IPS-NIHi11 (cell line): ENCODE results near the gene KCNK5.
A peak's percentile ranks its signal among the peaks of the same experiment; 100 is the strongest.

Experiments
- DNase-seq: peaks from one replicate; pipeline ENCODE4 v3.0.0; 2012; ENCODE audit warnings: mixed read lengths, low spot score

KCNK5 gene

GRCh38 chr6:39197922-39198500, 31.3 kb downstream of the KCNK5 start:
- no peak for DNase-seq

DNA sequence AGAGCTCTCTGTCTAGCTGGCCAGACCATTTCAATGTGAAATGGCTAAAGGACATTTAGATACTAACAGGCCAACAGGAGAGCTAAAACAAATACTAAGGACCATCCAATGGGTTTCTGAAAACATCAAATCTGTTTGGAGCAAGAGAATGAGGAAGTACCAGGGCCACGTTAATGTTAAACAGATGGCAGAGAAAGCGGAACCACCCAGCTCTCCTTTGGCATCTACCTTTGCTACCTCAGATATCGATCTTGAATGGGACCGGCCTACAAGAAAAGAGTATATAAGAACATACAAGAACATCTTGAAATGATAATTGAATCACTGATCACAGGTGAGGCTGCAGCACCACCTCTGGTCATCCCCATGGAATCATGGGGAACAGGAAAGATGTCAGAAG, 31.8 kb downstream of the KCNK5 start:
- DNase-seq, result no peak

DNA sequence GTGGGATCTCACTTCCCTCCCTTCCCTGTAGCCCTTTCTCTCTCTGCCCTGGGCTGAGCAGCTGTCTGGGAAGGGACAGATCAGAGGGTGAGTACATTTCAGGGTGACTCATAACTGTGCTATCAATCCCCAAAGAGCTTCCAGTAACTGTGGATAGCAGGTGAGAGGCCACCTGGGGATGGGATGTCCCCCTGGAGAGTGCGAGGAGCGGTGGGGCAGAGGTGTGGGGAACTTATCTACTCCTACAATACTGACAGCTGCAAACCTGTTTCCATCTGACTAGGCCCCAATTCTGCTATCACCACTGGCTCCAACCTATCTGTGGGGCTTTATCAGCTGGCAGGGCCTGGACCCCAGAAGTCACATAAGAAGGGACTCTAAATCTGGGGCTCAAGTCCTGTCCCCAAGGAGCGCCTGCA, 32.6 kb downstream of the KCNK5 start:
- DNase-seq, result no peak

- no peak for DNase-seq
These were observed 33.4 kb downstream of the KCNK5 start for GRCh38 chr6:39195792-39196385.

DNA sequence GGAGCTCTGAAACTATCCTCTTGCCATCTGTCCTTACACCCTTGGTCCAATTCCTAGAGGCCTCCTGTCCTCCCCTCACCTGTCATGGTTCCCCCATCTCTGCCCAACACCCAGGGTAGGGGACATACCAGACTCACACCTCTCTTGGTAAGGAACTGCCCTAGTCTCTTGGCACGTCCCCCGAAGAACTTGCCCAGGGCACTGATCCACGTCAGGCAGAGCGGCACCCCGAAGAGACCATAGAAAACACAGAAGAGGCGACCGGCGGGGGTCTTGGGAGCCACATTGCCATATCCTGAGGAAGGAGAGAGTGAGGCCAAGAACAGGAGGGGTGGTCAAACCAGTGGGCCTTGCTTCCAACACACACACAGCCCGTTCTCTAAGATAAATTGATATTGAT, 34.8 kb downstream of the KCNK5 start:
- no peak for DNase-seq

DNA sequence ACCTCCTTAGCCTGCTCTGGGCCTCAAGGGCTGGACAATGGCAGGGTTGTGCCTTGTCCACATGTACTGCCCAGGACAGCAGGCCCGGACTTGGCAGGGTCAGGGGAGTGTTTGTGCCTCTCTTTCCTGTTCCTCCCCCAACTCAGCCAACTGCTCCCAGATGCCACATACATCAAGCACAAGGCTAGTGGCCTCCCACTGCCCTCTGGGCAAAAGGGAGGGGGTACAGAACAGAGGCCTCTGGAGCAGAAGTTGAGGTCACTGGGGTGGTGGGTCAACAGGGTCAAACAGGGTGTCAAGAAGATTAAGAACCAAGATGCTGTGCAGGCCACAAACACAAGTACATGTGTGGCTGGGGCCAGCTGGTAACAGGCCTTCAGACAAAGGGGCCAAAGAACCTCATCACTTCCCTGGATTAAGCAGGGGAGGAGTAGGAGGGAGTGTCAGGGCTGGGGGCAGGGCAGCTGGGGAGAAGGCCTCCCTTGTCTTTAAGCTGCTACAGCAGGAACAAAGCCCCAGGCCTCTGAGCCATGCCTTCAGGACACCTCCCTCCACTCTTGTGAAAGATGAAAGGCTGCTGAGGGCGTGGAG, 36.0 kb downstream of the KCNK5 start:
- no peak for DNase-seq

GRCh38 chr6:39192736-39193135, 36.5 kb downstream of the KCNK5 start:
- no peak for DNase-seq

- no peak for DNase-seq
These were observed 37.9 kb downstream of the KCNK5 start for GRCh38 chr6:39191236-39191930.

GRCh38 chr6:39190545-39191235, 38.6 kb downstream of the KCNK5 start:
- no peak for DNase-seq

GRCh38 chr6:39189915-39190544, 39.2 kb downstream of the KCNK5 start:
- peak; percentile 80 for DNase-seq

GRCh38 chr6:39189131-39189530, 40.1 kb downstream of the KCNK5 start:
- no peak for DNase-seq

- DNase-seq, result no peak
These were observed 40.7 kb downstream of the KCNK5 start for GRCh38 chr6:39188571-39188970.

- DNase-seq, result no peak
These were observed 41.2 kb downstream of the KCNK5 start for GRCh38 chr6:39188098-39188450.

- DNase-seq, result no peak
These were observed 44.2 kb downstream of the KCNK5 start for GRCh38 chr6:39184906-39185580.

- DNase-seq, result no peak
These were observed 46.7 kb downstream of the KCNK5 start for GRCh38 chr6:39182604-39183003.

DNA sequence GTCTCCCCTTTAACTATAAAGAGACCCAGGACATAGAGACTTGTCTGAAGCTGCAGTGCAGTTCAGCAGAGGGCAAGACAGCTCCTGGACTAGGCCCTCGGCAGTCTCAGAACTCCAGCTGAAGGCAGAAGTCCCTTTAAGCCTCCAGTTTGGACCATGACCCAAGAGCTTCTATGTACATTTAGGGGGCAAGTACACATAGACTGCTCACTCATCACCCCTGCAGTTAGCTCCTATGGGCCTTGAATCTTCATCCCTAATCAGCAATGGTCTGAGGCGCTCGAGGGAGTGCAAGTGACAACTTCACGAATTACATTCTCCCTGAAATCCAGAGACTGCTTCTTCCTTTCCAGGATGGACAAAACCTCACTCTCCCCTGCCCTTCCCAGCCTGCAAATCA, 47.4 kb downstream of the KCNK5 start:
- DNase-seq, result no peak

DNA sequence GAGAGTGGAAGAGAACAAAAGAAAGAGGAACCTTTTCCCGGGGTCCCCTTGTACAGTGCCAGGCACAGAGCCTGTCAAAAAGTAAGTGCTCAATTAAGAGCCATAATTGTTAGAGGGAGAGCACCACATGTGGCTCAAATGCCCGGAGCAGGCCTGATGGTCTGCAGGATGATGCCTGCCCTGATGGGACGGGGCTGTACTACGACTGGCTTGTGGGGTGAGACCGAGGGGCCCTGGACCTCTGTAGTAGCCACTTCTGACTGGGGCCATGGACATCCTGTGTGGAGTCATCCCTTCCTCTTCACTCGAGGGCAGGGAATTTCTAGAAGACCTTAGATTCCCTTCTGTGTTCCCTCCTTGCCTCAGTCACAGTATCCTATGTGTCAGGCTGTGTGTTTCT, 47.9 kb downstream of the KCNK5 start:
- no peak for DNase-seq

- DNase-seq, result no peak
These were observed 50.5 kb downstream of the KCNK5 start for GRCh38 chr6:39178804-39179203.

- DNase-seq, result no peak
These were observed 51.0 kb downstream of the KCNK5 start for GRCh38 chr6:39178235-39178634.

DNA sequence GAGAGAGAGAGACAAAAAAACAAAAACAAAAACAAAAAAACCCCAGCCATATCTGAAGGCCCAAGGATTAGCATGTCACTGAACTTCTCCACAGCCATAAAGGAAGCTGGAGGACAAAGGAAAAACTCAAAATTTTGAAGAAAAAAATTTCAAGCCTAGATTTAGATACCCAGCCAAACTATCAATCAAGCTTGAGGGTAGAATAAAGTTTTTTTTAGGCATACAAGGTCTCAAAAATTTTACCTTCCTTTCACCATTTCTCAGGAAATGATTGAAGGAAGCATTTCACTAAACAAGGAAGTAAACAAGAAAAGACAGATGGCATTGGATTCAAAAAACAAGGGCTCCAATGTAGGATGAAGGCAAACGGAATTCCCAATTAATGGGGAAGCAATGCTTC, 52.1 kb downstream of the KCNK5 start:
- no peak for DNase-seq

GRCh38 chr6:39173270-39173669, 56.0 kb downstream of the KCNK5 start:
- DNase-seq, result no peak

DNA sequence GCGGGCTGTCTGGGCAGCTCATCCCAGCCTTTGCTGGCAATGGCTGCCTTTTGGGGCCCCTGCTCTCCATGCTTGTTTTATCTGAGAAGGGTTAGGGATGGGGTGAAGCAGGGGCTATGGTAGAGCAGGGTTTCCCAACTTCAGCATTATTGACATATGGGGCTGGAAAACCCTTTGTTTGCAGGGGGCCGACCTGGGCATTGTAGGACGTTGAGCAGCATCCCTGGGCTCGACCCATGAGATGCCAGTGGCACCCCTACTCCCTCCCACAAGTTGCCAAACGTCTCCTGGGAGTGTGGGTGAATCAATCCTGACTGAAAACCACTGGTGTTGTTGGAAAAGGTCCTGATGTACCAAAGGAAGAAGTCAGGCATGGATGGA, 56.9 kb downstream of the KCNK5 start:
- no peak for DNase-seq
